HS-5 (cell line): Measurements from ENCODE around the gene TWIST2.
A peak's percentile ranks its signal among the peaks of the same experiment; 100 is the strongest.

Source experiments
- DNase-seq: peaks from one replicate; pipeline ENCODE4 v3.0.0-alpha.2; 2012; ENCODE audit warnings: low read depth

TWIST2 gene

GRCh38 chr2:238856713-238857567, 9.1 kb downstream of the TWIST2 start:
- DNase-seq: no peak

GRCh38 chr2:238857959-238858358, 10.1 kb downstream of the TWIST2 start:
- no peak for DNase-seq

GRCh38 chr2:238859636-238860347, 11.9 kb downstream of the TWIST2 start:
- DNase-seq: no peak

GRCh38 chr2:238861013-238861730, 13.3 kb downstream of the TWIST2 start:
- no peak for DNase-seq

GRCh38 chr2:238861766-238862315, 14.0 kb downstream of the TWIST2 start:
- no peak for DNase-seq

GRCh38 chr2:238862701-238863100, 14.8 kb downstream of the TWIST2 start:
- DNase-seq: no peak

- DNase-seq: no peak
Measured at GRCh38 chr2:238863231-238863630, 15.3 kb downstream of the TWIST2 start.

- DNase-seq: no peak
Measured at GRCh38 chr2:238863749-238864206, 15.9 kb downstream of the TWIST2 start.

GRCh38 chr2:238864207-238865014, 16.5 kb downstream of the TWIST2 start:
- DNase-seq: peak; percentile 97

GRCh38 chr2:238865015-238865719, 17.3 kb downstream of the TWIST2 start:
- no peak for DNase-seq

- DNase-seq: no peak
Measured at GRCh38 chr2:238865744-238866355, 18.0 kb downstream of the TWIST2 start.

GRCh38 chr2:238866656-238867277, 18.9 kb downstream of the TWIST2 start:
- no peak for DNase-seq

- no peak for DNase-seq
Measured at GRCh38 chr2:238868067-238868524, 20.2 kb downstream of the TWIST2 start.

- DNase-seq: no peak
Measured at GRCh38 chr2:238868616-238869292, 20.9 kb downstream of the TWIST2 start.

- no peak for DNase-seq
Measured at GRCh38 chr2:238869293-238870124, 21.6 kb downstream of the TWIST2 start.

- no peak for DNase-seq
Measured at GRCh38 chr2:238870261-238870660, 22.4 kb downstream of the TWIST2 start.

- DNase-seq: no peak
Measured at GRCh38 chr2:238872026-238872425, 24.1 kb downstream of the TWIST2 start.
